ENCODE data around the gene RTBDN.
"Not testable (repeated sequence)": the region's sequence is repeated elsewhere in the genome, so short reads cannot be mapped to it uniquely, and the experiment has no call there.

RTBDN gene

DNA sequence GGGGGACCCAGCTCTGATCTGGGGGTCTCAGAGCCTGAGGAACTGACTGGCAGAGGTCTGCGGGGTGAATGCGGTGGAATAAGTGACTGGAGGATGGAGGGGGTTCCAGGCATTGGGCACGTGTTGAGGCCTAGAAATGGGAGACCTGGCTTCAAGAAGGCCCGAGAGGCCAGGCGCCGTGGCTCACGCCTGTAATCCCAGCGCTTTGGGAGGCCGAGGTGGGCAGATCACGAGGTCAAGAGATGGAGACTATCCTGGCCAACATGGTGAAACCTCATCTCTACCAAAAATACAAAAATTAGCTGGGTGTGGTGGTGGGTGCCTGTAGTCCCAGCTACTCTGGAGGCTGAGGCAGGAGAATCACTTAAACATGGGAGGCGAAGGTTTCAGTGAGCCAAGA, 16.6 kb downstream of the RTBDN start:
- not testable (repeated sequence) for DNase-seq

GRCh38 chr19:12817188-12817587, 17.2 kb downstream of the RTBDN start:
- DNase-seq: not testable (repeated sequence)

DNA sequence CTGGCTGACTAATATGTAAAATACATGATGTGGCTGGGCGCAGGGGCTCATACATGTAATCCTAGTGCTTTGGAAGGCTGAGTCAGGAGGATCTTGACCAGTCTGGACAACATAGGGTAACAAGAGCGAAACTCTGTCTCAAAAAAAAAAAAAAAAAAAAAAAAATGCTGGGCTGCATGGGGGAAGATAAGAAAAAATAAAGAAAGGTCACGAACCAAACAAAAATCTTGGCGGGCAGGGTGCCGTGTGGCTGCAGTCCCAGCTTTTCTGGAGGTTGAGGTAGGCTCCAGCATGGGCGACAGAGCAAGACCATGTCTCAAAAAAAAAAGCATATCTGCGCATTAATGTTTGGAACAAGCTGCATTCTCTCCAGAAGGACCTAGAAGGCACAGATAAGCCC, 19.3 kb downstream of the RTBDN start:
- no peak for DNase-seq

DNA sequence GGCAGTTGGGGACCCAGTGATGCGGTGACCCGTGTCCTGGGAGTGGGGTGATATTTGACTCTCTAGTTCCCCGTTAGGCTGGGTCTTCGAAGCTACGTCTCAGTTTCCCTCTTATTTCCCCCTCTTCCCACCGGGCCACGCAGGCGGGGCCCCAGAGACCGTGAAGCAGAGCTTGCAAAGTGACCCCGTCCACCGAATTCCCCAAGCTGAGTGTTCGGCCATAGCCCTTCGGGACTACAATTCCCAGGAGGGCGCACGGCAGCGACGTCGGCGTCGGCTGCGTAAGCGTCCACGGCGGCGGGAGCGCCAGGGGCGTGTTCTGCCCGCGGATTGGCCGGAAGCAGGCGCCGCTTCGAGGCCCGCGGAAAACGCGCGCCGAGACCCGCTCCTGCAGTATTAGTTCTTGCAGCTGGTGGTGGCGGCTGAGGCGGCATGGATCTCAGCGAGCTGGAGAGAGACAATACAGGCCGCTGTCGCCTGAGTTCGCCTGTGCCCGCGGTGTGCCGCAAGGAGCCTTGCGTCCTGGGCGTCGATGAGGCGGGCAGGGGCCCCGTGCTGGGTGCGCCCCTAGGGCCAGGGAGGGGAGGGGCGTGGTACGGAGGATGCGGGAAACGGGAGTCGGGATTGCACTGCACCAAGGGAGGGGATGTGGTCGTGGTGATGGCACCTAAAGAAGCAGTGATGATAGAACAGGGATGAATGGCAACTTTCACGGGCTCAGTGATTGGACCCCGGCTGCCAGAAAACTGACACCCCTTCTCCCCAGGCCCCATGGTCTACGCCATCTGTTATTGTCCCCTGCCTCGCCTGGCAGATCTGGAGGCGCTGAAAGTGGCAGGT, 27.9 kb downstream of the RTBDN start, which contains the start of gene RNASEH2A:
Gene RNASEH2A (plus strand): TSS at position 343 of the 840 bp plus-strand sequence. CDS start 90 bp downstream, at position 433.
- DNase-seq: peak; percentile 58

DNA sequence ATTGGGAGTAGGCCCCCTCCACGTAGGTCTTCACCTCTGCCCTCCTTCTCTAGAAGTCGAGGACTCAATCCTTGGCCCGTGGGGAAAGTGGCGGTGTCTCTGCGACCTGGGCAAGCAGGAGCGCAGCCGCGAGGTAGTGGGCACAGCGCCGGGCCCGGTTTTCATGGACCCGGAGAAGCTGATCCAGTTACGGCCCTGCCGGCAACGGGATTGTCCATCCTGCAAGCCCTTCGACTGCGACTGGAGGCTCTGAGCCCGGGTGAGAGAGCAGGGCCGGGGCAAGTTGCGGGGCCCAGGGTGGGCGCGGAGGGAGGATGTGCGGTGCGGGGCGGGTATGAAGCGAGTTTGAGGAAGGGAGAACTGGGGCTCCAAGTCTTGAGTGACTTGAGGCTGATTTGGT, 30.3 kb downstream of the RTBDN start:
- DNase-seq: no peak

DNA sequence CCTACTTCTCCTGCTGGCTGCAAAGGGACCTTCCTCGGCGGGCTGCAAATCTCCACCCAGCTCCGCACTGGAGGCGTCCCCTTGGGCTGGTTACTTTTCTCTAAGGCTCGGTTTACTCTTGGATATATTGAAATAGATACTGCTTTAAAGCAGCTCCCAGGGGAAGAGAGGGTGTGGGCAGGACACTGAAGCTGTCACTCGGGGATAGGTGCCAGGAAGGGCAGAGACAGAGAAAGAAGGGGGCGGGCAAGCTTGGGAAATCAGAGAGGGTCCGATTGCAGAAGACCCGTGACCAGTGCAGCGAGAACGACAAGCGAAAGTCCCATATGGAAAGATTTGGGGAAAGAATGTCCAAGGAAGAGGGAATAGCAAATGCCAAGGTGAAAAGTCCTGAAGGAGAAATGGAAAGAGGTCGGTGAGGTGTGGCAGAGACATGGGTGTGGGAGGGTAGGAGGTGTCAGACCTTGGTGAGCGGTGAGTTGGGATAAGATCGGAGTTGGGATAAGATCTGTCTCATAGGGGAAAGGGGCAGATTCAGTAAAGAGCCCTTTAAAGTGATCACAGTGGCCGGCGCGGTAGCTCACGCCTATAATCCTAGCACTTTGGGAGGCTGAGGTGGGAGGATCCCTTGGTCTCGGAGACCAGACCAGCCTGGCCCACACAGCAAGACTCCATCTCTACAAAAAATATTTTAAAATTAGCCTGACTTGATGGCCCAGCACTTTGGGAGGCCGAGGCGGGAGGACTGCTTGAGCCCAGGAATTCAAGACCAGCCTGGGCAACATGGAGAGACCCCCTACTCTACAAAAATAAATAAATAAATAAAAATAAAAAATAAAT, 31.9 kb downstream of the RTBDN start:
- no peak for DNase-seq

GRCh38 chr19:12801466-12802266, 32.7 kb downstream of the RTBDN start, which contains the start of the genes PRDX2 and THSD8:
Gene PRDX2, minus strand, starts transcription at chr19:12801800. Its CDS starts 539 bp downstream, at chr19:12801261.
Gene THSD8, plus strand, starts transcription at chr19:12802069. Its CDS starts 3 bp downstream, at chr19:12802072.
- peak; percentile 41 for DNase-seq

DNA sequence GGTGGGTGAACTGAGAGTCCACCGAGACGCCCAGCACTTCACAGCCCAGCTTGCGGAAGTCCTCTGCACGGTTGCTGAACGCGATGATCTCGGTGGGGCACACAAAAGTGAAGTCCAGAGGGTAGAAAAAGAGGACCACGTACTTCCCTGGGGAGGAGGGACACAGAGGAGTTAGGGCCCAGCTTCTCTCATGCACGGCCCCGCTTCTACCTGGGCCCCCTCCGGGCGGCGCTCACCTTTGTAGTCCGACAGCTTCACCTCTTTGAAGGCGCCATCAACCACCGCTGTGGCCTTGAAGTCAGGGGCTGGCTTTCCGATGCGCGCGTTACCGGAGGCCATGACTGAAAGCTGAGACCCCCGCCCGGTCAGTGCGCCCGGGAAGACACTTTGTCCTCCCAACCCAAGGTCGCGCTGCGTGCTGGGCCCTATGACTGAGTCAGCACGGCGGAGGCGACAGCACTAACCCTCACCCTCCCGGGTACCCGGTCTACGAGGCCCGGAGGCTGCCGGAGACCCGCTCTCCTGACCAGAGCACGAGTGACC, 33.4 kb downstream of the RTBDN start:
- DNase-seq: no peak

- no peak for DNase-seq
Observed at GRCh38 chr19:12800466-12800770, 34.0 kb downstream of the RTBDN start.

- DNase-seq: no peak
Observed at GRCh38 chr19:12799742-12800465, 34.5 kb downstream of the RTBDN start.

GRCh38 chr19:12797607-12798006, 36.8 kb downstream of the RTBDN start:
- not testable (repeated sequence) for DNase-seq

DNA sequence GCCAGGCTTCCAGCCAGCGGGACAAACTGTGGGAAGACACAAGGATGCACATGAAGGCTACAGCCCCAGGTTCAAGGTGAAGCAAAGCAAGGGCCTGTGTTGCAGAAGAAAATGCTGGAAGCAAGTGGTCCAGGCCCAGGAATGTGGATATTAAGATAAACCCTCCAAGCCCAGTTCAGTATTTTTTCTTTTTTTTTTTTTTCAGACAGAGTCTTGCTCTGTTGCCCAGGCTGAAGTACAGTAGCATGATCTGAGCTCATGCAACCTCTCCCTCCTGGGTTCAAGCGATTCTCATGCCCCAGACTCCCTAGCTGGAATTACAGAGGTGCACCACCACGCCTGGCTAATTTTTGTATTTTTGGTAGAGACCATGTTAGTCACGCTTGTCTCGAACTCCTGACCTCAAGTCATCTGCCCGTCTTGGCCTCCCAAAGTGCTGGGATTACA, 37.2 kb downstream of the RTBDN start:
- DNase-seq: no peak

DNA sequence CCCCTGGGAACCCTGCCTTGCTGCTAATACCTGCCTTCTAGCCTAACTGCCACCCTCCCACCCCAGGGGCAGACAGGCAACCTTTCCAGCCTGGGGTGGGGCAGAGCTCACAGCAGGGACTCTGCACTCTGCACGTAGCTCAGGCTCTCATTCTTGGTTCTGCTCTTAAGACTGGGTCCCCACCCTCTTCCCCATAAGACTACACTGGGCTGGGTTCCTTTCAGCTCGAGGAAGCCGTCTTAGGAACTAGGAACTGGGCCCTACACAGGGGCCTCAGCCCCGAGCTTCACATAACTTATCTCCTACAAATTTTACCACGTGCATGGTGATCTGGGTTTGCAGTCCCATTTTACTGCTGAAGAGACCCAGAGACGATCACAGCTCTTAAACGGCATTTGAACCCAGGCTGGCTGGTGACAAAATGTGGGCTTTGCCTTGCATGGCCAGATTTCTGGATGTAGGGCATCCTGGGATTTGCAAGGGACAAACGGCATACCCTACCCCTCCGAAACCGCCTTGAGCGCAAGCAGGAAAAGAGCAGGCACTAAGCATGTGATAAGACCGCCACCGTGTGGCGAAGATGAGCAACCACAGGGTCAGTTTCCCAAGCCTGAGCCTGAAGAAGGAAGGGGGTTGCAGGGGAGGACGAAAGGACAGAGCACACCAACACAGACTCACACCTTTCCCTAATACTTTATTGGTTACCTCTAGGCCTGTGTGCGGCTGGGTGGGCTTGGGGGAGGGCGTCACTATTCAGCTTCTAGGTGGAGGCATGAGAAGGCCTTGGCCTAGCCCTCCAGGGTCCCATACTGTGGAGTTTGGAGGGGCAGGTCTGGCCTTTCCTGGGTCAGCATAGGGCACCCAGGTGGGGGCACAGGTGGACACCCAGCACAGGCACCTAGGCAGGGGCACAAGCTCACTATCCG, 38.0 kb downstream of the RTBDN start:
- DNase-seq: peak; percentile 42

DNA sequence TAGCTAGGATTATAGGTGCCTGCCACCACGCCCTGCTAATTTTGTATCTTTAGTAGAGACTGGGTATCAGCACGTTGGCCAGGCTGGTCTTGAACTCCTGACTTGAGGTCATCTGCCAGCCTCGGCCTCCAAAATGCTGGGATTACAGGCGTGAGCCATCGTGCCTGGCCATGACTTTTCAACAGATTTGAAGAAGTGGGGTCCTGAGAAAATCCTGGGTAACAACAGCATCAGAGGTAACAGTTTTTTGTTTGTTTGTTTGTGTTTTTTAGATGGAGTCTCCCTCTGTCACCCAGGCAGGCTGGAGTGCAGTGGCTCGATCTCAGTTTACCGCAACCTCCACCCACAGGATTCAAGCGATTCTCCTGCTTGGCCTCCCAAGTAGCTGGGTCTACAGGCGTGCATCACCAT, 39.4 kb downstream of the RTBDN start:
- DNase-seq: no peak

- no peak for DNase-seq
Observed at GRCh38 chr19:12794196-12794941, 40.0 kb downstream of the RTBDN start.

GRCh38 chr19:12793290-12794195, 40.8 kb downstream of the RTBDN start:
- DNase-seq: peak; percentile 76

DNA sequence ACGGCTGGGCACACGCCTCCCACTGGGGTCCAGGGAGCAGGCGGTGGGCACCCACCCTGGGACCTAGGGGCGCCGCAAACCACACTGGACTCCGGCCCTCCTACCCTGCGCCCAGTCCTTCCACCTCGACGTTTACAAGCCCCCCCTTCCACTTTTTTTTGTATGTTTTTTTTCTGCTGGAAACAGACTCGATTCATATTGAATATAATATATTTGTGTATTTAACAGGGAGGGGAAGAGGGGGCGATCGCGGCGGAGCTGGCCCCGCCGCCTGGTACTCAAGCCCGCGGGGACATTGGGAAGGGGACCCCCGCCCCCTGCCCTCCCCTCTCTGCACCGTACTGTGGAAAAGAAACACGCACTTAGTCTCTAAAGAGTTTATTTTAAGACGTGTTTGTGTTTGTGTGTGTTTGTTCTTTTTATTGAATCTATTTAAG, 41.5 kb downstream of the RTBDN start:
- no peak for DNase-seq

DNA sequence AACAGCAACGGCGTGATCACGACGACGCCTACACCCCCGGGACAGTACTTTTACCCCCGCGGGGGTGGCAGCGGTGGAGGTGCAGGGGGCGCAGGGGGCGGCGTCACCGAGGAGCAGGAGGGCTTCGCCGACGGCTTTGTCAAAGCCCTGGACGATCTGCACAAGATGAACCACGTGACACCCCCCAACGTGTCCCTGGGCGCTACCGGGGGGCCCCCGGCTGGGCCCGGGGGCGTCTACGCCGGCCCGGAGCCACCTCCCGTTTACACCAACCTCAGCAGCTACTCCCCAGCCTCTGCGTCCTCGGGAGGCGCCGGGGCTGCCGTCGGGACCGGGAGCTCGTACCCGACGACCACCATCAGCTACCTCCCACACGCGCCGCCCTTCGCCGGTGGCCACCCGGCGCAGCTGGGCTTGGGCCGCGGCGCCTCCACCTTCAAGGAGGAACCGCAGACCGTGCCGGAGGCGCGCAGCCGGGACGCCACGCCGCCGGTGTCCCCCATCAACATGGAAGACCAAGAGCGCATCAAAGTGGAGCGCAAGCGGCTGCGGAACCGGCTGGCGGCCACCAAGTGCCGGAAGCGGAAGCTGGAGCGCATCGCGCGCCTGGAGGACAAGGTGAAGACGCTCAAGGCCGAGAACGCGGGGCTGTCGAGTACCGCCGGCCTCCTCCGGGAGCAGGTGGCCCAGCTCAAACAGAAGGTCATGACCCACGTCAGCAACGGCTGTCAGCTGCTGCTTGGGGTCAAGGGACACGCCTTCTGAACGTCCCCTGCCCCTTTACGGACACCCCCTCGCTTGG, 42.1 kb downstream of the RTBDN start:
- DNase-seq: no peak
